HTR-8/SVneo (cell line): Measurements from ENCODE around the gene MID2.
"Not testable (repeated sequence)": the region's sequence is repeated elsewhere in the genome, so short reads cannot be mapped to it uniquely, and the experiment has no call there.

Source experiments
- DNase-seq: peaks from one replicate; pipeline ENCODE4 v3.0.0; 2011; ENCODE audit warnings: low spot score, mixed read lengths; ENCODE audit not compliant: insufficient read length
- FAIRE-seq: peaks from 2 replicates; lab custom pipeline; 2011; peaks lifted over from hg19 to GRCh38; lab: Jason Lieb, UNC

The MID2 gene

DNA sequence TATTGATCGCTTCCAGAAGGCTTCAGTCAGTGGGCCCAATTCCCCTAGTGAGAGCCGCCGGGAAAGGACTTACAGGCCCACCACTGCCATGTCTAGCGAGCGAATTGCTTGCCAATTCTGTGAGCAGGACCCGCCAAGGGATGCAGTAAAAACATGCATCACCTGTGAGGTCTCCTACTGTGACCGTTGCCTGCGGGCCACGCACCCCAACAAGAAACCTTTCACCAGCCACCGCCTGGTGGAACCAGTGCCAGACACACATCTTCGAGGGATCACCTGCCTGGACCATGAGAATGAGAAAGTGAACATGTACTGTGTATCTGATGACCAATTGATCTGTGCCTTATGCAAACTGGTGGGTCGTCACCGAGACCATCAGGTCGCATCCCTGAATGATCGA is 15.3 kb downstream of the MID2 start:
- no peak for FAIRE-seq
- DNase-seq = no peak

DNA sequence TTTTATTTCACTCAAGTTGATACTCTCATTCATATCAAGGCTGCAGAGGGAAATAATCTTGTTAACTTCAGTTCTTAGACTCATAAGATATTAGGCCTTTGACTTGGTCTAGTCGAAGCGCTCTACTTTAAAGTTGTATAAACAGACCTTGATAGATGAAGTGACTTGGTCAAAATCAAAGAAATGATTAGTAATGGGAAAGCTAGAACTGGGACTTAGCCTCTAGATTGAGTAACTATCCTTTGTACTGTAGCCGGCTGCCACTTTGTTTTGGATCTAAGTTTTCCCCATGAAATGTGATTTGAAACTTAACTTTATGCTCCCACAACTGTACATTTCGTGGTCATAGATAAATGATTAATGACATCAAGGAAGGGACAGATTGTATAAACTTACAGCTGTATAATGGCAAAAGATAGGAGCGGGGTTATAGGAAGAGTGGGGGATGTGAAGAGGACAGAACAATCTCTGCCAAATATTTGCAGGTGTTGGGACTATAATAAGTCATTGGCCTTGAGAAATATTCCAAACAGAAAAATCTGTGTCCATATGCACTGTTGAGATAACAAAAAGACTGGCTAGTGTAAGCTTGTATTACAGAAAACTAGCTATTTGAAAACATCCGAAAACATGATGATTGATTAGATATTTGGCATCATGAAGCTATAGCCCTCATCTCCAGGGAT is 17.2 kb downstream of the MID2 start:
- FAIRE-seq (no peak), DNase-seq (no peak)

DNA sequence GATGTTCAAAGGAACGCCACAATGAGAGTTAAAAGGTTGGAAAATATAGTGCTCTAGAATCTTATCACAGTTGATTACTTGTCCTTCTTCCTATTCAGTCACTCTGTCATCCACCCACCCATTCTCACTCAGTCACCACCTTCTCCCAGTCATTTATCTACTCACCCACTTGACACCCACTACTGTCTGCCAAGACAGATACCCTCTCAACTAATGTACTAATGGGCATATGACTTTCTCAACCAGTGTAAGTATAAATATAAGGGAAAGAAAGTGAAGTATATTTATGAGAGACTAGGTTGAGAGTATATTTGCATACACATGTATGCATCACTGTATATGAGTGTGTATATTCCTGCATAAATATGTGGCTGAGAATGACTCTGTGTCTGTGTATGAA is 20.0 kb downstream of the MID2 start:
- FAIRE-seq (no peak), DNase-seq (no peak)

DNA sequence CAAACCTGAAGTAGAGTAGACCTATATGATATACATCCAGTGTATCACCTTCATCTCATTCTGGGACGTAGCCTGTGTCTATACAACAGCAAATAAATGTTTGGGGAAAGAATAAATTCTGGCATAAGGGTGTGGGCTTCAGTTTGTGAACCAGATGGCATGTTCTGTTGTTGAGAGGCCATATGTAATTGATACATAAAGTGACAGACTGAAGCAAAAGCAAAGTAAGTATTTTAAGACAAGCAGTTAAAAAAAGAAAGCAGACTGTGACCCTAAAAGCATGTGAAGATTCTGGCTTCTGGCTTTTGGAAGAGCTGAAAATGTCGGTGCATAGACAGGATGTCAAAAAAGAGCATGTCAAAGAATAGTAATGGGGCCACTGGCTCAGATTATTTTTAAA is 22.9 kb downstream of the MID2 start:
- no peak for FAIRE-seq

DNA sequence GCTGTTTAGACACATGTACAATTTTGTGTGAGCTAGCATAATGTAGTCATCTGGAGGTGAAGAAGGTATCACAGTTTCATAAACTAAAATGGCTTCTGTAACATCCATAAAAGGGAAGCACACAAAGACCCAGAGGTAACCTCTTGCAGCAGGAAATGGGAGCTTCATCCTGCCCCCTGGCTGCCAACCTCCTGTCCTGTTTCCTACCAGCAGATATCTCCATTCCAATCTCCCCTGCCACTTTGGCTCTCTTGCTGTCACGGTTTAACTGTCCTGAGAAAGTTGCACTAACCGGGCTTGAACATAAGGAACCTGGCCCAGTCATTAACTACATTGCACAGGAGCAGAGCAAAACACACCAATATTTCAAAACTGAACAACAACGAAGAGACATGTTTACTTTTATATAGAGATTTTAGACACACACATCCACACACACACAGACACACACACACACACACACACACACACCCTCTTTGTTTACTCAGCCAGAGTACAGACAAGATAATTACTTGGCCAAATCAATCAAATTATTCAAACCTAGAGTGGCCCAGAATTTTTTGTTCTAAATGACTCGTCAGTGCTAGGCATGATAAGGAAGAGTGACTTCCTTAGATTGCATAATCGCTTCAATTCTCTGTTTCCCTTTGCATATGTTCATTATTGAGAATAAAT is 24.2 kb downstream of the MID2 start:
- FAIRE-seq = no peak
- no peak for DNase-seq

More for the DNA sequence above, 22.9 kb downstream of the MID2 start:
- DNase-seq = no peak

DNA sequence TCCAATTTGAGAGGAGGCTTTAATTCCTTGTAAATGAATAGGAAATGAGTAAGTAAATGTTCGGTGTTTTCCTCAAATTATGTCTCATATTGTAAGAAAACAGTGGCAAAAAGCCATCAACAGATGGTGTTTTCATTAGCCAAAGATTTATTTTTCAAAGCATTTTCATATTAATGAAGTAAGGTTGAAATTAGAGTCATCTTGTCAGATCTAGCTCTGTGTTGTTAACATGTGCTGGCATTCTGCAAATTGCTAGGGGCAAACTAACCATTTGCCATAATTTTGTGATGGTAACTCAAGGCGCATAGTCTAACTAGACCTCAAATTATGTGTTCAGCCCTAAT is 24.7 kb downstream of the MID2 start:
- FAIRE-seq (no peak), DNase-seq (no peak)

DNA sequence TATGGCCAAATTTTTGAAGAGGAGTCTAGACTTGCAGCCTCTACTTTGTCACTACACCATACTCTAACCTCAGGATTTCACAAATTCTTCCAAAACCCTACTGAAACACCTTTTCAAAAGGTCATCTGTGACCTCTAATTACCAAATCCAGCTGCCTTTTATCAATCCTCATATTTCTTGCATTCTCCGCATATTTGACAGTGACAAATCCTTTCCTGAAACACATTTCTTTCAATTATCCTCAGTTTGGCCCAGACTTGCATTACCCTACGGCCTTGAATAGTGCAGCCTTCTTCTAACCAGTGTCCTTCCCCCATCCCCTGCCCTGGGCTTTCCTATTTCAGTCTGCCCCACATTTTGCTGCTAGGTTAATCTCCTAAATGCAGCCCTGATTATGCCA is 25.5 kb downstream of the MID2 start:
- FAIRE-seq (no peak), DNase-seq (peak; percentile 0)

DNA sequence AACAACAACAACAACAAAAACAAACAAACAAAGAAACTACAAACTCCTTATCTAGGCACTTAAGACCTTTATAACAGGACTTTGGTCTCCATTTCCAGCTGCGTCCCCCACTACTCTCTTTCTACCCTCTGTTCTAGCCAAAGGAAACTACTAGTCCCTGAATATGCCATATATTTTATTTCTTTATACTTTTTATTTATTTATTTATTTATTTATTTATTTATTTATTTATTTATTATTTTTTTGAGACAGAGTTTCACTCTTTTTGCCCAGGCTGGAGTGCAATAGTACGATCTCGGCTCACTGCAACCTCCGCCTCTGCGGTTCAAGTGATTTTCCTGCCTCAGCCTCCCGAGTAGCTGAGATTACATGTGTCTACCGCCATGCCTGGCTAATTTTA is 26.0 kb downstream of the MID2 start:
- not testable (repeated sequence) for DNase-seq, FAIRE-seq

DNA sequence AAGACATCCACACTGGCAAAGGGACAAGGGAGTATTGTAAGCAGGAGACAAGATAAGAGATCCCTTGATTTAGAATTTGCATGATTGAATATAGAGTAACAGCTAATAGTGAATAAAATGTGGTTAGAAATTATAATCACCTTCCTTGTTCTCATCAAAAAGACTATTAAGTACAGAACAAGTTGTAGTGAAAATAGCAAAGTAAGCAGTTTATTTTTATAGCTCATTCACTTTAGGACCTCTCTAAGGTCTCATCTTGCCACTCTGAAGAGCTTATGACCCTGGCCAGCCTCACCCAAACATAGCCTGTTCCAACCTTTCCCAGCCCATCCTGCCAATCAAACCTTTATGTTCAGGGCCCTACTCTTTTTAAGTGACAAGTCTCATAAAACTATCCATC is 30.6 kb downstream of the MID2 start:
- no peak for FAIRE-seq
- DNase-seq = no peak

DNA sequence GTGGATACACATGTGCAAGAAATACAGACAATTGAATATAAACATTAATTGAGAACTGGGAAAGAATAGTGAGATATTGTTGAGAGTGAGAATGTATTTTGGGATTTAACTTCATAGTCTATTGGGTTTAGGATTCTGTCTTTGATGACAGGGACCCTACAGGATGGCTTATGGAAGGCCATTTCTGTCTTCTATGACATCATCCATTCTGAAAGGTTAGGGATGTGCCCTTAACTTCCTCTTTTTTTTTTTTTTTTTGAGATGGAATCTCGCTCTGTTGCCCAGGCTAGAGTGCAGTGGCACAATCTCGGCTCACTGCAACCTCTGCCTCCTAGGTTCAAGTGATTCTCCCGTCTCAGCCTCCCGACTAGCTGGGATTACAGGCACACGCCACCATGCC is 31.4 kb downstream of the MID2 start:
- FAIRE-seq, DNase-seq: not testable (repeated sequence)

DNA sequence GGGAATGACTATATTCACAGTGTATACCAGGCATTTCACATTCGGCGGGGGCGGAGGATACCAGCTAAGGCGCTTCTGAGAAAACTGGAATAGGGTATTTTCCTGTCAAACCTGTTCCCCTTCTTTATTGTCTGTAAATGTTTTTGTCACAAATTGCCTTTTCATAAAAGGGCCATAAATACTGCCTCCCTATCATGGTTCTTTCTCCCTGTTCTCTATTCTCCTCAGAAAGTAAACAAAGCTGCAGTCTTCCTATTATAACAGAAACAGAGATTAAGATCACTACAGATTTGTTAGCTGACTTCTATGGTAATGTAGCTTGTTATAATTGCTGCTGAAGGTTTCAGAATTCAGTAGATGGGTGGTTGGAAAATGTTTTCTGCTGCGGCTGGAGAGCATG is 32.2 kb downstream of the MID2 start:
- FAIRE-seq = no peak
- no peak for DNase-seq

DNA sequence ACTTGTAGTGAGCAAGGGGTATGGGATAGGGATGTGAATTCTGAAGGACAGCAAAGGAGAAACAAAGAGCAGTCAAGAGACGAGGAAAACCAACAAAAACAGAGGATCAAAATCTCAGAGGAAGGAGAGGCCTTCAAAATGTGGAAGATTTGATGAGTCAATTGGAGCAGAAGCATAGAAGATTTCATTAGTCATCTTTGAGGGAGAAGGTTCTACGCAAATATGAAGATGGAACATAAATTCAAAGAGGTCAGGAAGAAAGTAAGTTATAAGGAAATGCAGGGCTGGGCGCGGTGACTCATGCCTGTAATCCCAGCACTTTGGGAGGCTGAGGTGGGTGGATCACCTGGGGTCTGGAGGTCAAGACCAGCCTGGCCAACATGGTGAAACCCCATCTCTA is 35.4 kb downstream of the MID2 start:
- DNase-seq = no peak

DNA sequence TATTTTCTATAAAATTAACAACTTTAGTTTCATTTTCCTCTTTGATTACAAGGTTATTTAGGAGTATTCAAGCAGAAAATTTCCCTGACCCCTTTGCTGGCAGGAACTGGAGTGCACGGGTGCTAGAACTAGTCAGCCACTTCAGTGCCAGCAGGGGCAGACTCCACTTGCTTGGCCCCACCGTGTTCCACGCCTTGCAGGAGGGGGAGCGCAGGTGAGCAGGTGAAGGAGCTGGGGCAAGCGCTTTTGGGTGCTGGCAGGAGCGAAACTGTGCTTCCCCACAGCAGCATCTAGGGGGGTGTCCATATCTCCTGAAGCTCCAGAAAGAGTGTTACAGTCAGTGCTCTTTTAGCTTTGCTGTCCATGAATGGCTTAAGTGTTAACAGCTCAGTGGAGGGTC is 45.5 kb downstream of the MID2 start:
- FAIRE-seq = no peak
- no peak for DNase-seq

More for the DNA sequence above, 35.4 kb downstream of the MID2 start:
- no peak for FAIRE-seq

DNA sequence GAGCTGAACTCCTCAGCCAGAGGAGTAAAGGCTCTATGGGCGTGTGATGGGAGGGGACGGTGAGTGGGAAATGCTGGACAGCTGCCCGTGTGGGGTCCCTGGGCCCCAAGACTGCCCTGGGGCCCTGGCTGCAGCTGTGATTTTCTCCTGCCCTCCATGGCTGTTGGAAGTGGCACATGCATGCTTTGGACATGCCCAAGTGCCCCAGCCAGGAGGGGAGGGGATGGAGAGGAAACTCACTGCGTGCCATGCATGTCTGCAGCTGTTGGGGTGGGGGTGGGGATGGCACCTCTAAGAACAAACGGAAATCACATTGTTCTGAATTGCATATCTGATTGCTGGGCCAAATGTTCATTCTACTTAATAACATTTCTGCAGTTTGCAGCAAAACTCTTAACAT is 52.4 kb downstream of the MID2 start:
- DNase-seq (no peak), FAIRE-seq (no peak)

DNA sequence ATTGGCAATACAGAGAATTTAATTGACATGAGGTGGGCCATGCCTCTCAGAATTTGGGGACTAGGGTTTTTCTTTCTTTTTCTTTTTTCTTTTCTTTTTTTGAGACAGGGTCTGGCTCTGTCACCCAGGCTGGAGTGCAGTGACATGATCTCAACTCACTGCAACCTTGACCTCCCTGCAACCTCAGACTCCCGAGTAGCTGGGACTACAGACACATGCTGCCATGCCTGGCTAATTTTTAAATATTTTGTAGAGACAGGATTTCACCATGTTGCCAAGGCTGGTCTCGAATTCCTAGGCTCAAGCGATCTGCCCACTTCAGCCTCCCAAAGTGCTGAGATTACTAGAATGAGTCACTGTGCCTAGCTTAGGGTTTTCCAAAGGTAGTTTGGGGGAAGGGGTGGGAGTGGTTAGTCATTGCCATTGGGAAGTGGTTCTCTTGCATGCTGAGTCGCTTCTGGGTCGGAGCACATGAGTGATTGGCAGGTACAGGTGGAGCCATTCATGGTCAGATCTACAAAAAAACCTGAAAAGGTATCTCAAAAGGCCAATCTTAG is 54.5 kb downstream of the MID2 start:
- DNase-seq (no peak), FAIRE-seq (no peak)

DNA sequence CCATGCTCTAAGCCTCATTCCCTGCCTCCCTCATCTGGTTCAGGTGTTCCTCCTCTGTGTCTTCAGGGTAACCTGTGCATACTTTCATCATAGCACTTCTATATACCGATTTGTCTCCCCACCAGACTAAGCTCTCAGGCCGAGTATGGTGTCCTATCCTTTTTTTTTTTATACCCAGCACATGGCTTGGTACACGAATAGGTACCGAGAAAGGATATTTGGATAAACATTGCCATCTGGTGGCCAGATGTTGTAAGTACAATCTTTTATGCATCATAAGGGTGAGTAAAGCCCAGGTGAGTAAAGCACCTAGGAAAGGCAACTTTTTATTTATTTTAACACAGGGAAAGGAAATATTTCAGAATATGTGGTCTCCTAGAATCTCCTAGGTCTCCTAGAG is 68.4 kb downstream of the MID2 start:
- FAIRE-seq (no peak), DNase-seq (peak; percentile 8)

DNA sequence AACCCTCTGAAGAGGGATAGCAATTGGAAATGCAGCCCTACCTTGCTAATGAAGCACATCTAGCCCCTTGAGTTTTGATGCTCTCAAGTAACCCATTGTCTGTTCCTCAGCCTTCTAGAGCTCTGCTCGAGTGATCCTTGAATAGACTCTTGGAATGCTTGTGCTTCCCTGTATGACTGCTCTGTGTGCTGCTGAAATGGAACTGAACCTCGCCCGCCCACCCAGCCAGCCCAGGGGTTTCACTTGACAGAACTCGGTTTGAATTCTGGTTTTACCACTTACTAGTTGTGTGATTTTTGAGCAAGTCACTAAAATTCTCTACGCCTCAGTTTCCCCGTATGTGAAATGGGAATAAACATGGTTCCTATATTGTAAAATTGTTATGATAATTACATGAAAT is 77.1 kb downstream of the MID2 start:
- FAIRE-seq = no peak

DNA sequence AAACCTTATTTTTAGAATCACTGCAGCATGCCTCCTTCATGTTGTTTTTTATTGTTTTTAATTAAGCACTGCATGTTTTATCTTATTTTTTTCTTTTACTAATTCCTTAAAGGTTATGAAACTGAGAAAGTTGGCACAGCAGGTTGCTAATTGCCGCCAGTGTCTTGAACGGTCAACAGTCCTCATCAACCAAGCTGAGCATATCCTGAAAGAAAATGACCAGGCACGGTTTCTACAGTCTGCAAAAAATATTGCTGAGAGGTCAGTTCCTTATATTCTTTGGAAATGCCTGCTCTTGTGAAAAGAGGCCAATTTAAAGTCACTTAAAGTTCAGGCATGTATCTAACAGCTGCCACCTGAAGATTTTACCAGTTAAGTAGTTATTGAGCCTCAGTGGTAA is 79.7 kb downstream of the MID2 start:
- DNase-seq (no peak), FAIRE-seq (no peak)

More for the DNA sequence above, 77.1 kb downstream of the MID2 start:
- DNase-seq = no peak

DNA sequence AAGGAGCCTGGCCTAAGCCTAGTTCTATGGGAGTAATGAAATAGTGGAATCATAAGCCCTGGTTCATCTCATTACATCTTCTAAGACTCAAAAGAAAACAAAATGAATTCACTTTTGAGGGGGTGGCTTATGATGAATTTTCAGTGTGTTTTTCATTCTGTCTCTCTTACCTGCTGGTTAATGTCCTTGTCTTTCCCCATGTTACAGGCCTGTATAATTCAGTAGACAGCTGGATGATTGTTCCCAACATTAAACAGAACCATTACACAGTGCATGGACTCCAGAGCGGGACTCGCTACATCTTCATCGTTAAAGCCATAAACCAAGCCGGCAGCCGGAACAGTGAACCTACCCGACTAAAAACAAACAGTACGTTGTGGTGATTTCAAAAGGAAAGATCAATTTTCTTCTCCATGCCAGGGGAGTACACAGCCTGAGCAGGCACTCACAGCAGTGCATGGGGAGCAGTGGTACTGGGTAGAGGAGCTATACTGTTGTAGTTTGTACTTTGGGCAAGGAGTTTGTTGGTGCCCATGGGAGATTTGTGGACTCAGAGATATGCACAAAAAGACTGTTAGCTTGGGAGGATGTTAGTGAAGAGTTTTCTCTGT is 98.6 kb downstream of the MID2 start:
- DNase-seq = no peak
- FAIRE-seq = no peak

DNA sequence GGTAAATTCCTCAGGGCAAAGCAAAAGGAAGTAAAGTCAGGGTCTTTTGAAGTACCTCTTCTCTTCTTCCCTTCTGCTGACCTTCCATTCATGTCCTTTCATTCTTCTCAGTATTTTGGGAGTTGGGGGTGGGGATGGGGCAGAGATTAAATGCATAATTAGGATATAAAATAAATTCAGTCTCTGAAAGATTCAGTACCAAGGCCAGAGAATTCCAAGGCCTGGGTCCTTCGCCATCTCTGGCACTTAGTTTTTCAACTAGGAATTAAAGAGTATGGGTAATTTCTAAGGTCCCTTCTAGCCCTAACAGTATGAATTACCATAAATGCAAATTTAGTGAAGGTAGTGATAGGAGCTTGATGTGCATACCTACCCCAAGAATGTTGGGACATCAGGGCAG is 108.6 kb downstream of the MID2 start:
- FAIRE-seq = no peak
- no peak for DNase-seq

DNA sequence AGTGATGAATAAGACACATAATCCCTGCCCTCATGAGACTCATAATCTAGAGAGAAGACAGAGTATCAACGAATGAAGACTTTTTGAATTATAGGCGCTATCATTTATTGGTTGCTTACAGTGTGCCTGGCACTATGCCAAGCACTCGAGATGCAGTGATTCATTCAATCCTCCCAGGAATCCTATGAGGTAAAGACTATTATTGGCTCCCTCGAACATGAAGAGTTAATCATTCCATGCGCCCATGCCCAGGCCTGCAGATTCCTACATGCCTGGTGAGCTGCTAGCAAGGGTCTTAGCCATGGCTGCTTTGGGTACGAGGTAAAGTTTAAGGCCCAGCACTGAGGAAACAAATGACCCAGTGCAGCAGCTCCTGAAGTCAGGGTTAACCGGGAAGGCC is 109.5 kb downstream of the MID2 start:
- FAIRE-seq (no peak), DNase-seq (peak; percentile 1)
